GM18526 (cell line): ENCODE measurements around the gene BTNL8.
A peak's percentile ranks its signal among the peaks of the same experiment; 100 is the strongest.

Source experiments
- POLR2A ChIP-seq: IDR thresholded peaks from 3 replicates; pipeline ENCODE4 v1.6.1; 2011; ENCODE audit not compliant: insufficient read length; ENCODE audit errors: extremely low read depth

BTNL8 gene, protein sequence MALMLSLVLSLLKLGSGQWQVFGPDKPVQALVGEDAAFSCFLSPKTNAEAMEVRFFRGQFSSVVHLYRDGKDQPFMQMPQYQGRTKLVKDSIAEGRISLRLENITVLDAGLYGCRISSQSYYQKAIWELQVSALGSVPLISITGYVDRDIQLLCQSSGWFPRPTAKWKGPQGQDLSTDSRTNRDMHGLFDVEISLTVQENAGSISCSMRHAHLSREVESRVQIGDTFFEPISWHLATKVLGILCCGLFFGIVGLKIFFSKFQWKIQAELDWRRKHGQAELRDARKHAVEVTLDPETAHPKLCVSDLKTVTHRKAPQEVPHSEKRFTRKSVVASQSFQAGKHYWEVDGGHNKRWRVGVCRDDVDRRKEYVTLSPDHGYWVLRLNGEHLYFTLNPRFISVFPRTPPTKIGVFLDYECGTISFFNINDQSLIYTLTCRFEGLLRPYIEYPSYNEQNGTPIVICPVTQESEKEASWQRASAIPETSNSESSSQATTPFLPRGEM

DNA sequence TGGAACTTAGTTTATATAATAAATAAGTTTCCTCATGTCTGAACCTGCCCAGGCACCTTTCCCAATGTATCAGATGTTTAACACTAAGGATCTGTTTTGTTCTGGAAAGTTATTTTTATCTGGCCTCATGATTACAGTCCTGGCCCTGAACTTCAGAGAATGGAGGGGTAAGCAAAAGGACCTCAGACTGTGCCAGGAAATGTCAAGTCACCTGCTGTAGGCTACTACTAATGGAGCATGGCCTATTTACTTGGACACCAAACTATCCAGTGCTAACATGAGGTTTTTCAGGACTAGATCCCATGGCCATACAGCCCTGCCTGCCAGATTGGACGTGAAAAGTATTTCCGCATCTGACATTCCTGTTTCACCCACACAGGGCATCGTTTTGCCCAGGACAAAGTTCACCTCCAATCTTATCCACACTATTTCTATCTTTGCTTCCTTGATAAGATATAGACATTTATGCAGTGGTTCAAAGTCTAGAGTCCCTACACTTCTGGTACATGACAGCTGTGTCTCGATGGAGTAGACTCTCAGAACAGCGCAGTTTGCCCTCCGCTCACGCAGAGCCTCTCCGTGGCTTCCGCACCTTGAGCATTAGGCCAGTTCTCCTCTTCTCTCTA lies at the start of gene BTNL8:
Gene BTNL8 (plus strand): TSS at position 539 of the 626 bp plus-strand sequence. CDS start 152 bp downstream, outside the sequence.
- no peak for TF ChIP-seq POLR2A

DNA sequence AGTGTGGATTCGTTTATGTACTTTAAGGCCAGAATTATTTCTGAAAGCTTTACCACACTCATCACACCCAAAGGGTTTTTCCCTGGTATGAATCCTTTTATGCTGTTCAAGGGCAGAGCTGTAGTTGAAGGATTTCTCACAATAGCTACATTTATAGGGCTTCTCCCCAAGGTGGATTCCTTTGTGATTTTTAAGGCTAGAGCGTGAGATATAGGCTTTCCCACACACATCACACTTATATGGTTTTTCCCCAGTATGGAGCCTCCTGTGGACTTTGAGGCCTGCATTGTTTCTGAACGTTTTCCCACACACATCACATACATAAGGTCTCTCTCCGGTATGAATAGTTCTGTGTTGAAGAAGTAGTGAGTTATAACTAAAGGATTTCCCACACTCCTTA lies 49.1 kb upstream of the BTNL8 start:
- TF ChIP-seq POLR2A, result no peak

DNA sequence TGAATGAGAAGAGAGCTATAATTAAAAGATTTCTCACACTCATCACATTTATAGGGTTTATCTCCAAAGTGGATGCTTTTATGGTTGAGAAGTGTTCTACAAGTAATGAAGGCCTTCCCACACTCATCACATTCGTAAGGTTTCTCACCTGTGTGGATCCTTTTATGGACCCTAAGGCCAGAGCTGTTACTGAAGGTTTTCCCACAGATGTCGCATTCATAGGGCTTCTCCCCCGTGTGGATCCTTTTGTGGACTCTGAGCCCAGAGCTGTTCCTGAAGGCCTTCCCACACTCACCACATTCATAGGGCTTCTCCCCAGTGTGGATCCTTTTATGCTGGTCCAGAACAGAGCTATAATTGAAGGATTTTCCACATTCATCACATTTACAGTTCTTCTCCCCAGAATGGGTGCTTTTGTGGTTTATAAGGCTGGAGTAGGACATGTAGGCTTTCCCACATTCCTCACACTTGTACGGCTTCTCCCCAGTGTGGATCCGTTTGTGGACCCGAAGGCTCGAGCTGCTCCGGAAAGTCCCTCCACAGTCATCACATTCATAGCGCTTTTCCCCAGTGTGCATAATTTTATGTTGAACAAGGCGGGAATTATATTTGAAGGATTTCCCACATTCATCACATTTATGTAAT lies 48.4 kb upstream of the BTNL8 start:
- TF ChIP-seq POLR2A, result no peak

DNA sequence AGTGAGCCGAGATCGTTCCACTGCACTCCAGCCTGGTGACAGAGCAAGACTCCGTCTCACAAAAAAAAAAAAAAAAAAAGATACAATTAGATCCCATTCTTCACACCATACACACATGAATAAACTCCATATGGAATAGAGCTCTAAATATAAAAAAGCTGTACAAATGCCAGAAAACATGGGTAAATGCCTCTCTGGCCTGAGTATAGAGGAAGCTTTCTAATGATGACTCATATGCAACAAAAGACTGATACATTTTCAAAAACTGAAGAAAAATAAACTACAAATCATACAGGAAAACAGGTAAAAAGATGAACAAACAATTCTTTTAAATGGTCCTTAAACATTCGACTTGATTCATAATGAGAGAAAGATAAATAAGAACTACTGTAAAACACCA lies 46.5 kb upstream of the BTNL8 start:
- no peak for TF ChIP-seq POLR2A

DNA sequence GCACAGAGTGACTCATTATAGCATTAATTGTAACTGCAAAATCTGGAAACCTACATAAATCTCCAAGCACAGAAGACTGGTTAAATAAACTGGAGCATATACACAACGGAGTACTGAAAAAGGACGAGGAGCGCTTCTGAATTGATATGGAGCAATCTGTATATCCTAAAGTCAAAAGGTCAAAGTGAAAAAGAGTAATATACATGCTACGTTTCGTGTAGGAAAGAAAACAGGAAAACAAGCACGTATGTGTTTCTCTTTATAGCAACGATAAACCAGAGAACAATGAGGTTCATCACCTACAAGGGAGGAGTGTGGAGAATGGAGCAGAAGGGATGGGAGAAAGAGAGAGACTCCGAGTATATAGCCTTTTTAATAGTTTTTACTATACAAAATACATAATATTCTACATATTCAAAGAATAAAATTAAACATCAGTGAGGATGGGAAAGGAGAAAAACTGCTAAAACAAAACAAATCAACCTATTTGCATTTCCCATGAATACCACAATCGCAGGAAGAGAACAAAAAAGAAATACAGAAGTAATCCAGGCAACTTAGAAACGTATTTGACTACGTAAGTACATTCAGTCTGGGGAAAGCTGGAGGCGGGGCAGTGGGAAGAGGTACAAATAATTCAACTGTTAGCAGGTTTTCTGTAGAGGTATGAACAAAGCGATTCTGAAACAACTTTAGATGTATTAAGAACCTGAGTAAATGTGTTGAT lies 45.7 kb upstream of the BTNL8 start:
- TF ChIP-seq POLR2A, result no peak

DNA sequence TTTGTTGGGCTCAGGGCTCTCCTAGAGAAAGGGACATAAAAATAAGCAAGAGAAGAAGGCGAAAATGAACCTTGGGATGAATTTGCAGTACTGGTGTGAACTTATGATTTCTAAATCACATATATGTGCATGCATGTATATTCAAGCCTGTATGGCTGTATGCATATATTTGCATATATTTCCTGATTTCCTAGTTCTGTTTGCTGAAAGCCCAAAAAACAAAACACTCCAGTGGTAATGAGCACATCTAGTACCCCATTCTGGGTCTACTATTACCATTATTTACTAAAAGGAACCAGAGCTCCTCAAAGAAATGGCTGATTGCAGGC lies 45.1 kb upstream of the BTNL8 start:
- no peak for TF ChIP-seq POLR2A

DNA sequence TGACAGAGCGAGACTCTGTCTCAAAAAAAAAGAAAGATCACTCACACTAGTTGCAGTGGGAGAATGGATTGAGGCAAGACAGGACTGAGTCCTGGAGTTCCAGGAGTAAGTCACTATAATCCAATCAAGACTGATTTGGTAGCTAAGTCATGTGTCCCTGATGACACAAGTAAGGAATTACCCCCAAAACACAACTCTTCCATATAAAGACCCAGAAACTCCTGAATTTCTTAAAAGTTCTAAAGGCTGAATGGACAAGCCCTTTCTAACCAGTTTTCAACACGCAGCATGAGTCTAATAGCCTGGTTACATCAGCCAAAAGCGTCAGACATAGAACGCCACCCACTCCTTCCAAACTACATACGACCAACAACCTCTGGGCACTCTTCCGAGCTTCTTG lies 40.4 kb upstream of the BTNL8 start:
- no peak for TF ChIP-seq POLR2A

DNA sequence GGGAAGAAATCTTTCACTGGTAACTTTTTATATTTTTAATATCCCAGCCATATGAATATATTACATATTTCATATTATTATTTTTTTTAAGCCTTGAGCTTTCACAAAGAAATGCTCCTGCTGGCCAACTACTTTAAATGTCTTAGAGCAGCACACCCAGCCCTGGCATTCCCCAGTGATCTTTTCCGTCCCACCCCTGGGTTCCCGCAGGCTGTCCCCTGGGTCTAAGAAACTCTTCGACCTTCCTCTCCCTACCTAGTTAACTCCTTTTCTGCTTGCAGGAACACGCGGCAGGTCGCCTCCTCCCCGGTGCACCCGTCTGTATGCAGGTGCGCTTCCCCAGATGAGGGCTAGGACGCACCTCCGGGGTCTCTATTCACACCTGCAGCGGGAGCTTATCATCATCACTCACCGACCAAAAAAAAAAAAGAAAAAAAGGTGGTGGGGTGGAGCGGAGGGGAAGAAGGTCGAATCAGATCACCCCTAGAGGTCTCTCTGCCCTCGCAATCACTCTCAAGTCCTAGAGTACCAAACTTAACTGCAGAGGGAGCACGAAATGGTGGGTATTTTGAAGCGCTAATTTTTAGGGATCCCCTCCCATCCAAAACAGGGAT lies 38.6 kb upstream of the BTNL8 start:
- TF ChIP-seq POLR2A, result no peak

DNA sequence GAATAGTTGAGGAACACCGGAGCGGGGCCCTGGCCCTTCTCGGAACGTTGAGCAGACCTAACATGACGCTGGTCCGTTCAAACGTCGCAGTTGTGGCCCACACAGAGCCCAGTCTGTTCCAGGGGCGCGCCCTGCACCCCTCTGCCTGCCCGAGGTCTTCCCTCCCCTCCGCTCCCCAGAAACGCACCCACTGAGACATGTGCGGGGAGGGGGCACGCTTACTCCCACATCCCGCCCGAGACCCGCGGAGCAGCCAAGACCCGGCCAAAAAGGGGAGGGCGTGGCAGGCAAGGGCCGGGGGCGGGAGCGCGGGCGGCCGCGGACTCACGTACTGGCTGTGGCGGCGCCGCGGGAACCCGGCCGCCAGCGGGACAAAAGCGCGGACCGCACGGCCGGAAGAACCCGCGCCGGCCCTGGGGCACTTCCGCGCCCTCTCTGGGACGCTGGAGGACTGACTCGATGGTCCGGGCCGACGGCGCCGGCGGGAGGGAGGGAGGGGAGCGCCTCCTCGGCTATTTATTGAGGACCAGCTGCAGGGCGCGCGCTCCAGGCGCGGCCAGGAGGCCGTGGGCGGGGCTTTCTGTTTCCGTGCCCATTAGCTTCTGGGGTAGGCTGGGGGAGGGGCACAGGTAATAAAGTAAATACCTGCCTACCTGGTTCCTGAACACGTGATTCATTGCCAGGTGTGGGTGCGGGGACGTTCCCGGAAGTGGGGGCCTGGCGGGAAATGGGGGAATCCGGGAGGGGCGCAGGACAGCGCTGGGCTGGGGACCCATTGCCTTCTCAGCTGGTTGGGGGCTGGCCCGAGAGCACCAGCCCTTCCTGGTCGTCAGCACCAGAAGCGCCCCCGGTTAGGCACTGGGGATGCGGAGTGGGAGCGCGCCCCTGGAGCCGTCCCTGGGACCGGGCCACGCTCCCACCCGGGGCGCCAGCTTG lies 37.8 kb upstream of the BTNL8 start, which contains the start of gene ZFP62:
Gene ZFP62 (minus strand): TSS at position 390 of the 936 bp plus-strand sequence. CDS start 57 bp downstream, at position 333.
- TF ChIP-seq POLR2A, result peak; percentile 60

DNA sequence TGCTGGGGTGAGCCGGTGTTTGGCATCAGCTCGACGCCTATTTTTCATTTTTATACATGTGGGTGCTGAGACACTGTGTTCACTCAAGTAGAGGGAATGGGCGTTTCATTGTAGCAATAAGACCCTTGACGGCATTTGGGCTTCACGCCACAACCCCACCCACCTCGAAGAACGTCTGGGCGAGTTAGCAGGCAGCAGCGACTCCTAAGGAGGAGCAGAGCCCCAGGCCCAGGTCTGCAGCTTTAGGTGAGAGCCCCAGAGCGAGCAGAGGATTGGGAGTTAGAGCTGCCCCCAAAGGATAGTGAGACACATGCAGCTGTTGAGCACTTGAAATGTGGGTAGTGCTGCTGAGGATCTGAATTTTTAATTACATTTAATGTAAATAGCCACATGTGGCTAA lies 36.3 kb upstream of the BTNL8 start:
- no peak for TF ChIP-seq POLR2A

DNA sequence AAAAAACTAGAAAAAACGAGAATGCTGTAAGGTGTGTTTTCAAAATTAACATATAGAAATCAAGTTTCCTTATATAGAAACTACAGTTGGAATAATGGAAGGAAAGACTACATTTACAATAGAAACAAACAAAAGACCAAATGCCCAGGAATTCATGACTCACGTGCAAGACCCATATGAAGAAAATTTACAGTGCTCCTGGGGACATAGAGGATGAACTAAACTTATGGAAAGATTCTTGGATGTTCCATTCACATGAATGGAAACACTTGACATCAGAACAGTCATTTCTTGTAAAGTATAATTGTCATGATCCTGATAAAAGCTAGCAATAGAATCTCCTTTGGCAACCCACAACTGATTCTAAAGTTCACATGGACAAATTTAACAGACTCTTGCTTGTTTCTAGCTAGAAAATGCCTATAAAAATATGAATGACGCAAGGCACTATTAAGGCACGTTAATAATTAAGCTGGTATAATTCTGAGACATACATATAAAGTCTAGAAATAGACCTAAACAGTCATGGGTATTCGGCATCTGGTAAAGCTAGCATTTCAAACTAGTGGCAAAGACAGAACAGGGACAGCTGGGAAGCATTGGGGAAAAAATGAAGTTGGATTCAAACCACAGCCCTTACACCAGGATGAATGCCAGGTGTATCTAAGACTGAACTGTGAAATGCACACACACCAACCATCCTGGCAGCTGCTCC lies 32.8 kb upstream of the BTNL8 start:
- no peak for TF ChIP-seq POLR2A

DNA sequence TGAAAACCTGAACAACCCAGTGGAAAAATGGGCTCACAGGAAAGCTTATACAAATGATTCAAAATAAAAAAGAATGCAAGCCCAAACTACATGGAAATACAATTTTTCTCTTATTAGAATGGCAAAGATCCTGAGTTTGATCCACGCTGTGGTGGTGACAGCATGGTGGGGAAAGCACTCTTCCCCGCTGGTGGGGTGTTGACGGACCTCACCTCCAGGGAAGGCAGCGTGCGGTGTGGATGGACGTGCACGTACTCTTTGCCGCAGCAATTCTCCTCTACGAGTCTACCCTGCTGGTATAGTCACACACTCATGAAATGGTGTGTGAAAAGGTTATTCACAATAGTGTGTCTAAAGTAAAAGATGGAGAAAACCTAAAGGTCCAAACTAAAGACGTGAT lies 32.0 kb upstream of the BTNL8 start:
- no peak for TF ChIP-seq POLR2A

DNA sequence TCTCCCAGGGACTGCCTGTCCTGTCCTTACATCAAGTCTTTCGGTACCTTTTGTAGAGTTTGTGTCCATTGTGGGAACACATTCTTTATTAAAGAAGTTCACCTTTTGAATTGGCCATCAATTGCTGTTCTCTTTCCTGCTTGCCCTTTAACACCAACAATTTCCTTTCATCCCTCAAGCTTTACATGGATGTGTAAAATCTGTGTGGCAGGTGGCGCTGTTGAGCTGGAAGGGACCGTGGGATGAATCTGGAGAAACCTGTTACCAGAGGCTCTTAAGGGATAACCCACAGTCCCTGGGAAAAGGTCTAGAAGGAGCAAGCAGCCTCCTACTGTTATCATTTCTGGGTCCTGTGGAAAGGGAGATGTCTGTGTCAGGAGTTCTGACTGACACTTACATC lies 30.0 kb upstream of the BTNL8 start:
- no peak for TF ChIP-seq POLR2A
